Measurements from ENCODE around the gene PPM1A.

The PPM1A gene

GRCh38 chr14:60248697-60249318 lies at the start of gene PPM1A:
Gene PPM1A (plus strand): TSS chr14:60249221. CDS start chr14:60282704, 33,483 bp downstream.
- in situ Hi-C loops (cut with HindIII; ENCODE audit: low sequenced_read_pairs) = no loop called here

GRCh38 chr14:60199321-60199720 lies 49.7 kb upstream of the PPM1A start:
- in situ Hi-C loops (cut with HindIII; ENCODE audit: low sequenced_read_pairs) = no loop called here

GRCh38 chr14:60204104-60204842 lies 44.7 kb upstream of the PPM1A start:
- in situ Hi-C loops (cut with HindIII; ENCODE audit: low sequenced_read_pairs) = no loop called here

DNA sequence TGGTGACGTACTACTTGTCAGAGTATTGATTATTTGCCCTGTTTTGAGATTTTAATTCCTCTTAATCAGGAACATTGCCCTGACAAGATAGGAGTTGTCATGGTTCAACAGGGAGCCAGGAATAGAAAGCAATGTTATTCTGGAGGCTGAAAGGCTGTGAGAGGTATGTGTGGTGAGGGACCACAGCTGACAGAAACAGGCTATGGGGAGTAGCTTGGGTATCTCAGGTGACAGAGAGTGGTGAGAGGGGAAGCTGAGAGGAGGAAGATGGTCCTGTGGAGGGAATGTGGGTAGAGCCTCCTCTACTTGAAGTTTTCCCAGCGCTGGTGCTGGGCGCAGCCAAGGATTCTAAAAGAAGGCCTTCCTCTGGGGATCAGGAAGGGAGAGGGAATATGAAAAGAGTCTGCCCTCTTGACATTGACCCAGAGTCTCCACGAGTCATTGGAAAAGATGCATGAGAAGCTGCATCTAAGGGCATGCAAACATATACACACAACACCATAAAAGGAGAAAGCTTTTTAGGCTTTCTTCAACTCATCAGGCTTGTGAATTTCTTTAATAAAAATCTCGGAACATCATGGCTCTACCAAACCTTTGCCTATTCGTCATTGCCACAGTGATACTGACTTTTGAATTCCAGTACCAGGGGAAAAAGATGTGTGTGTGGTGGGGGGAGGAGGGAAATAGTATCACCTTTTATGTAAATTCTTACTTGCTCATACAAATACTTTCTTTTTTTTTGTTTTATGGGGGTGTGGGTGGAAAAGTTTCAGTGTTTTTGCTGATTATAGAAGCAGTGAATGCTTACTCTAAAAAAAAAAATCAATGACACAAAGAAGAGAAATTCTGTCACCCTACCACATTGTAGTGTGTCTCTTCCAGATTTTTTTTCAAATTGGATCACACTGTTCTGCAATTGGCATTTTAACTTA lies 43.9 kb upstream of the PPM1A start:
- in situ Hi-C loops (cut with HindIII; ENCODE audit: low sequenced_read_pairs) = no loop called here

DNA sequence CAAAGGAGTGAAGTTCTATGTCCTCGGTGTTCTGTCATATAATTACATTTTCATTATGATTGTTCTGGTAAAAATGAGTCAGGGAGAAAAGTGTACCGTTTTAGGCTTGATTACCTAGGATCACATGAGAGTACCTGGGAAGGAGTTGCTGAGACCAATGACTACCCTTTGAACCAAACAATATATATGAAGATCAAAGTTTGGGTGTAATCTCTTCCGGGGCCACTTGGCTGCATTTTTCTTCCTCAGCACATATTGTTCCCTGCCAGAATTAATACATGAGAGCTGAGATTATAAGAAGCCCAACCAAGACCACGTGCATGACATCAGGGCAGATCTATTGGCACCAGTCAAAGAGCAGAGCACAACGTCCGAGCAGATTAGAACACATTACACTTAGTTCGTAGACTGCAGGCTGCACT lies 42.8 kb upstream of the PPM1A start:
- in situ Hi-C loops (cut with HindIII; ENCODE audit: low sequenced_read_pairs) = no loop called here

DNA sequence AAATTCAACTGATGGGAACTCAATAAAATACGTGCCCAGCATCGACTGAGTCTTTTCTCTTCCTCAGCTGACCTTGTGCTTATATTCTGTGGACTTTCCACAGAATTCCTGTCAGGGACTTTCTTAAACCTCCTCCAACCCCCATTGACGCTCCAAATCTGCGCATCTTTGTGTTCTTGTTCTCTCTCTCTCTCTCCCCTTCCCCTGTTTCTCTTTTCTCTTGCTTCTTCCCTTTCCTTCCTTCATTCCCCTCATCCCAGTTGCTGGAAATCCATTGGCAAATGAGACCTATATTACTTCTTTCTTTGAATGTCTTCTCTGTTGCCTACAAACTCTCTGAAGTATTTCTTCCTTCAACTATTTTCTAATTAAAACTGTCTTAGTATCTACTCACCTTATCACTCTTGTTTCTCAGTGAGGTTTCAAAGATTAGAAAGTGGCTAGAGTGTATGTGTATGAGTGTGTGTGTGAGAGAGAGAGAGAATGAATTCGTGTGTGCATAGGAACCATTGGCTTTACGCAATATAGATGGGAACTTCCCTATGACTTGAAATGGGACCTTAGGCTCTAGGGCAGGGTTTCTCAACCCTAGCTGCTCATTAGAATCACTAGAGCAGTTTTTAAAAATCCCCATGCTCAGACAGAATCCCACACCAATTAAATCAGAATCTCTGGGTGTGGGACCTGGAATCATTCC lies 42.0 kb upstream of the PPM1A start:
- in situ Hi-C loops (cut with HindIII; ENCODE audit: low sequenced_read_pairs) = no loop called here

GRCh38 chr14:60210703-60211102 lies 38.3 kb upstream of the PPM1A start:
- in situ Hi-C loops (cut with HindIII; ENCODE audit: low sequenced_read_pairs) = no loop called here

GRCh38 chr14:60211153-60211552 lies 37.9 kb upstream of the PPM1A start:
- in situ Hi-C loops (cut with HindIII; ENCODE audit: low sequenced_read_pairs) = no loop called here

GRCh38 chr14:60212503-60213371 lies 36.3 kb upstream of the PPM1A start:
- in situ Hi-C loops (cut with HindIII; ENCODE audit: low sequenced_read_pairs) = no loop called here

- in situ Hi-C loops (cut with HindIII; ENCODE audit: low sequenced_read_pairs) = no loop called here
These were observed 35.0 kb upstream of the PPM1A start for GRCh38 chr14:60214003-60214402.

DNA sequence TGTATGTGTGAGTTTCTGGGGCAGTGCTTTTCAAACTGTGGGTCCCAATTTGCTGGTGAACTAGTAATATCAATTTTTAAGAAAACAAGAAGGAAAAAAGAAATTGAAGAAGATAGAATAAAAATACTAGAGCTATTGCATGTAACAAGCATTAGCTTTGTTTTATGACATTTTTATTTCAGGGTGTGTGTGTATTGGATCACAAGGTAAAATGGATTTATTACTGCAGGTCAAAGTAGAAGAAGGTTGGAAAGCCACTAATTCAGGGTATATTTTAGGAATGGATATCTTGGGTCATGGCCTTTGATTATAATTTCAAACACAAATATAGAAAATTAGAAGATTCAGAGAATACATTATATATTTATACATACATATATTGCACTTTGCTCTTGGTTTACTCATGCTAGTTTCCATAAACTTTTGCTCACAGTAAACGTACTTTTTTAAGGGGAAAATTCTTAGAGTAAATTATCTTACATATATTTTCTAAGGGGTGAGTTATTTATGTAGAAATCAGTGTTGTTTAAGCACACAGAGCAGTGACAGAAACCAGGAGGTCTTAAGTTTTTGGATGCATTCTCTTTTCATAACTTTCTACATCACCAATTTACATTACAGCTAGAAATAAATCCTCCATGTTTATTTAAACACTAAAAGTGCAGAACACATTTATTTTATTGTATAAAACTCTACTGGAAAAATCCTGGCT lies 34.5 kb upstream of the PPM1A start:
- in situ Hi-C loops (cut with HindIII; ENCODE audit: low sequenced_read_pairs) = no loop called here

DNA sequence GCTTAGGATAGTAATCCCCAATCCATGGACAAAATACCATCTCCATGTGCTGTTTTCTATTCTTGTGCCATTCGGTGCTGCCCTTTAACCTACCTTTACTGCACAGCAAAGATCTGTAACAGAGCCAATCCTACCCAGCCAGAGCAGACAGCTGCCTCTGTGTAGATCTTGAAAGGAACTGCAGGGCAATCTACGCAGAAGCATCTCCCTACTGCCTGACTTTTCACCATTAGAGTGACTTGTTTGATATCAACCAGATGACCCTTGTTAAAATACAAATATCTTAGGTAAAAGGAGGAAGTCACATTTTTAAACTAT lies 33.9 kb upstream of the PPM1A start:
- in situ Hi-C loops (cut with HindIII; ENCODE audit: low sequenced_read_pairs) = no loop called here

- in situ Hi-C loops (cut with HindIII; ENCODE audit: low sequenced_read_pairs) = no loop called here
These were observed 33.3 kb upstream of the PPM1A start for GRCh38 chr14:60215520-60216420.

- in situ Hi-C loops (cut with HindIII; ENCODE audit: low sequenced_read_pairs) = no loop called here
These were observed 31.3 kb upstream of the PPM1A start for GRCh38 chr14:60217713-60218112.

DNA sequence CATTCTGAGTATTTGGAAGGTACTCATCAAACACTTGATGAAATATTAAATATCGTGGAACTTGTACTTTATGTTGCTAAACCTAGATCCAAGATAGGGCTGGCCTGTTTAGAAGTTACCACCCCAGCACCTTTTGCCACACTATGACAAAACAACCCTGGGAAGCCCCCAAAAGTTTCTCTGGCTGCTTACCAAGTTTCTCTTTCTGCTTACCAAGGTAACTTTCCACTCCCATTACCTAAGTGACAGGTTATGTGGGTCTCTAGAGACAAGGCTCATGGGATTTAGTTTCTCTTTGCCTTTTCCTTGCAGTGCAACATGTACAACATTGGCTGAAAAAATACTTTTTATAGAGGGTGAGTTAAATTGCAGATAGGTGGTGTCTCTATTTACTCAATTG lies 28.9 kb upstream of the PPM1A start:
- in situ Hi-C loops (cut with HindIII; ENCODE audit: low sequenced_read_pairs) = no loop called here

GRCh38 chr14:60220917-60221316 lies 28.1 kb upstream of the PPM1A start:
- in situ Hi-C loops (cut with HindIII; ENCODE audit: low sequenced_read_pairs) = no loop called here

- in situ Hi-C loops (cut with HindIII; ENCODE audit: low sequenced_read_pairs) = no loop called here
These were observed 27.6 kb upstream of the PPM1A start for GRCh38 chr14:60221457-60221856.

DNA sequence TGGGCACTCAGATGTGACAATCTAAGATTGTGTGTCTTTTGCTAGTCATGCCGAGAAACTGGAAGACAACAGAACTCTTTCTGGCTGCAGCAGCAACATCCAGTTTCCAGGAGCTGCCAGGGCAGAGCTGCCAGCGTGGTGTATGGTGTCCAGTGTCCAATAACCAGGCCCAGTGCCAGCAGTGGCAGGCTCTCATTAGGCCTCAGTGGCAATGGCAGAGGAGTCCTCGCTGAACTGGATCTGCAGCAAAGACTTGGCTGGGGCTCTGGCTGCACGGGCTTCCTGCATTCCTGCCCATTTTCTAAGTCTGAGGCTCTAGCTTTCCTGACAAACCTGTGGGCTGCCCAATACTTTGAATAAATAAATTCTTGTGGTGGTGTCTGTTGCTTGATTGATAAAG lies 26.2 kb upstream of the PPM1A start:
- in situ Hi-C loops (cut with HindIII; ENCODE audit: low sequenced_read_pairs) = no loop called here

GRCh38 chr14:60225265-60225664 lies 23.8 kb upstream of the PPM1A start:
- in situ Hi-C loops (cut with HindIII; ENCODE audit: low sequenced_read_pairs) = no loop called here
